Bronchial epithelial cell (primary cell): ENCODE measurements around the gene HIGD1C. TPM values are rescaled to one million over a fixed set of nuclear protein-coding genes. Genes with fewer than 3 reads are reported as not detected.
"Not testable (repeated sequence)": the region's sequence is repeated elsewhere in the genome, so short reads cannot be mapped to it uniquely, and the experiment has no call there.

Source experiments
- DNase-seq: peaks from one replicate; pipeline ENCODE4 v3.0.0-alpha.2; 2010; ENCODE audit warnings: low read depth
- FAIRE-seq: peaks from 2 replicates; lab custom pipeline; 2011; peaks lifted over from hg19 to GRCh38; lab: Jason Lieb, UNC
- H3K27me3 ChIP-seq: 2 replicates; pipeline ENCODE4 v1.5.1; 2011; ENCODE audit warnings: low read length; ENCODE audit not compliant: control insufficient read depth, insufficient read depth
- H3K36me3 ChIP-seq: 2 replicates; pipeline ENCODE4 v1.5.1; 2011; ENCODE audit warnings: low read length; ENCODE audit not compliant: control insufficient read depth, insufficient read depth
- H3K4me3 ChIP-seq: 2 replicates; pipeline ENCODE4 v1.5.1; 2011; ENCODE audit warnings: mild to moderate bottlenecking, low read depth, low read length, control low read depth
- CTCF ChIP-seq: IDR thresholded peaks from 2 replicates; pipeline ENCODE4 v1.5.1; 2011; ENCODE audit warnings: mild to moderate bottlenecking, moderate library complexity, low read length, control low read depth, inconsistent platforms; ENCODE audit not compliant: insufficient read depth, severe bottlenecking
- total RNA-seq: library from RNA; depleted of rRNA; stranded (reverse); fragments of >200 nt; gene quantifications from 2 replicates; pipeline ENCODE4 v1.2.1, GENCODE V29; 2014

The HIGD1C gene
- not detected in 2 replicates for total RNA-seq

GRCh38 chr12:50952510-50952909 is at the start of gene HIGD1C:
HIGD1C (plus strand) TSS chr12:50952544; CDS start chr12:50953999, 1,455 bp downstream.
- TF ChIP-seq CTCF = no peak
- DNase-seq (no peak), FAIRE-seq (no peak)

GRCh38 chr12:50908479-50908878 is 43.9 kb upstream of the HIGD1C start:
- FAIRE-seq, H3K36me3 ChIP-seq, H3K4me3 ChIP-seq, H3K27me3 ChIP-seq, DNase-seq: not testable (repeated sequence)

More at GRCh38 chr12:50952510-50952909, at the start of gene HIGD1C:
- no peaks in the 10 kb centered on the region for H3K27me3 ChIP-seq
- H3K4me3 ChIP-seq = no peak within 1 kb of the TSS
- H3K36me3 ChIP-seq = no peaks in the 10 kb centered on the region

GRCh38 chr12:50912361-50912760 is 40.0 kb upstream of the HIGD1C start:
- not testable (repeated sequence) for H3K36me3 ChIP-seq, FAIRE-seq, H3K27me3 ChIP-seq, DNase-seq, H3K4me3 ChIP-seq

- H3K36me3 ChIP-seq = no peaks in the 10 kb centered on the region
- H3K27me3 ChIP-seq = no peaks in the 10 kb centered on the region
- no peak for TF ChIP-seq CTCF
- no peak overlapping the region for H3K4me3 ChIP-seq
- DNase-seq (peak; percentile 46), FAIRE-seq (no peak)
Observed at GRCh38 chr12:50913224-50913623, 39.1 kb upstream of the HIGD1C start.

- no peak for TF ChIP-seq CTCF
- DNase-seq = no peak
- Histone ChIP-seq H3K27me3 (no peaks in the 10 kb centered on the region), H3K36me3 (no peaks in the 10 kb centered on the region), H3K4me3 (no peak overlapping the region)
- FAIRE-seq = no peak
Observed at GRCh38 chr12:50914872-50915484, 37.4 kb upstream of the HIGD1C start.

- FAIRE-seq = no peak
- Histone ChIP-seq H3K36me3 (no peaks in the 10 kb centered on the region), H3K4me3 (no peak overlapping the region), H3K27me3 (no peaks in the 10 kb centered on the region)
- no peak for DNase-seq
- TF ChIP-seq CTCF = no peak
Observed at GRCh38 chr12:50916292-50916691, 36.1 kb upstream of the HIGD1C start.
